Measurements from ENCODE around the gene CYTH4. TPM values are rescaled to one million over a fixed set of nuclear protein-coding genes. Genes with fewer than 3 reads are reported as not detected.
A peak's percentile ranks its signal among the peaks of the same experiment; 100 is the strongest.
"Not testable (repeated sequence)": the region's sequence is repeated elsewhere in the genome, so short reads cannot be mapped to it uniquely, and the experiment has no call there.

Gene CYTH4
- total RNA-seq, 2 donors from 2014 or later, result 12.7 to 15.3 TPM

- DNase-seq (no peak), ATAC-seq (no peak)
- intact Hi-C loops (cut with DNase I), result no loop called here
These were observed 37.2 kb upstream of the CYTH4 start for GRCh38 chr22:37244922-37245722.

- ATAC-seq (no peak), DNase-seq (no peak)
- intact Hi-C loops (cut with DNase I), result no loop called here
These were observed 36.6 kb upstream of the CYTH4 start for GRCh38 chr22:37245740-37246139.

- intact Hi-C loops (cut with DNase I), result no loop called here
- DNase-seq, result no peak
- ATAC-seq, result no peak
These were observed 34.1 kb upstream of the CYTH4 start for GRCh38 chr22:37248251-37248650.

GRCh38 chr22:37249986-37250385 lies 32.3 kb upstream of the CYTH4 start:
- DNase-seq (no peak), ATAC-seq (no peak)
- intact Hi-C loops (cut with DNase I), result no loop called here

- intact Hi-C loops (cut with DNase I); DNase-seq; ATAC-seq: not testable (repeated sequence)
These were observed 30.5 kb upstream of the CYTH4 start for GRCh38 chr22:37251836-37252235.

- intact Hi-C loops (cut with DNase I), result no loop called here
- ATAC-seq (no peak), DNase-seq (no peak)
These were observed 29.1 kb upstream of the CYTH4 start for GRCh38 chr22:37253126-37253660.

GRCh38 chr22:37254209-37254866 lies 28.0 kb upstream of the CYTH4 start:
- ATAC-seq (no peak), DNase-seq (no peak)
- intact Hi-C loops (cut with DNase I), result no loop called here

- DNase-seq (no peak), ATAC-seq (no peak)
- intact Hi-C loops (cut with DNase I), result no loop called here
These were observed 27.5 kb upstream of the CYTH4 start for GRCh38 chr22:37254867-37255233.

- intact Hi-C loops (cut with DNase I), result no loop called here
- DNase-seq (no peak), ATAC-seq (no peak)
These were observed 26.7 kb upstream of the CYTH4 start for GRCh38 chr22:37255558-37256006.

GRCh38 chr22:37256075-37256726 lies 26.1 kb upstream of the CYTH4 start:
- ATAC-seq (no peak), DNase-seq (no peak)
- intact Hi-C loops (cut with DNase I), result no loop called here

GRCh38 chr22:37258005-37258752 lies 24.1 kb upstream of the CYTH4 start:
- intact Hi-C loops (cut with DNase I), result no loop called here
- ATAC-seq (no peak), DNase-seq (no peak)

- intact Hi-C loops (cut with DNase I), result no loop called here
- no peak for DNase-seq
- no peak for ATAC-seq
These were observed 23.4 kb upstream of the CYTH4 start for GRCh38 chr22:37258753-37259401.

- DNase-seq (no peak), ATAC-seq (peak in 1 of 2 donors; percentile 37)
- intact Hi-C loops (cut with DNase I), result loop anchor here in 1 of 2 donors (5.0 kb wide), 1 partner anchor 198 kb away; no protein-coding TSS in a partner anchor
These were observed 22.7 kb upstream of the CYTH4 start for GRCh38 chr22:37259540-37260029.

- DNase-seq (no peak), ATAC-seq (no peak)
- intact Hi-C loops (cut with DNase I), result loop anchor here in 1 of 2 donors (5.0 kb wide), 1 partner anchor 197 kb away; no protein-coding TSS in a partner anchor
These were observed 22.0 kb upstream of the CYTH4 start for GRCh38 chr22:37260155-37260795.

- peak; percentile 52 for DNase-seq
- intact Hi-C loops (cut with DNase I), result loop anchor here in 1 of 2 donors (5.0 kb wide), 1 partner anchor 196 kb away; no protein-coding TSS in a partner anchor
- peak in 1 of 2 donors; percentile 72 for ATAC-seq
These were observed 21.4 kb upstream of the CYTH4 start for GRCh38 chr22:37260901-37261336.

- DNase-seq, result no peak
- ATAC-seq, result no peak
- intact Hi-C loops (cut with DNase I), result loop anchor here in 1 of 2 donors (5.0 kb wide), 1 partner anchor 195 kb away; no protein-coding TSS in a partner anchor
These were observed 20.0 kb upstream of the CYTH4 start for GRCh38 chr22:37262346-37262745.
